Spinal cord (tissue), 10 donors: Measurements from ENCODE around the gene SMIM24. TPM values are rescaled to one million over a fixed set of nuclear protein-coding genes. Genes with fewer than 3 reads are reported as not detected.
"Not testable (repeated sequence)": the region's sequence is repeated elsewhere in the genome, so short reads cannot be mapped to it uniquely, and the experiment has no call there.

Experiments used
- DNase-seq, 6 donors: peaks; one replicate each; pipeline versions ENCODE4 v3.0.0 to v3.0.0-alpha.2; 2013 to 2015; ENCODE audit warnings: low spot score in 6 of 6, low read depth in 4 of 6
- H3K27ac ChIP-seq: one replicate; pipeline ENCODE4 v1.5.1; 2013; ENCODE audit warnings: low read depth, low read length, control low read depth
- H3K27me3 ChIP-seq: one replicate; pipeline ENCODE4 v1.6.1; 2013; ENCODE audit warnings: low read length; ENCODE audit not compliant: control insufficient read depth, insufficient read depth
- H3K36me3 ChIP-seq: one replicate; pipeline ENCODE4 v1.6.1; 2013; ENCODE audit warnings: low read length; ENCODE audit not compliant: control insufficient read depth, insufficient read depth
- H3K4me1 ChIP-seq: one replicate; pipeline ENCODE4 v1.6.1; 2013; ENCODE audit warnings: low read length; ENCODE audit not compliant: control insufficient read depth, insufficient read depth
- H3K4me3 ChIP-seq: one replicate; pipeline ENCODE4 v1.5.1; 2013; ENCODE audit warnings: low read depth, low read length, control low read depth
- H3K9me3 ChIP-seq: one replicate; pipeline ENCODE4 v1.6.1; 2013; ENCODE audit warnings: low read length; ENCODE audit not compliant: control insufficient read depth, insufficient read depth
- WGBS: methylation state at CpG from one replicate; pipeline ENCODE4 v1.1.5; 2013; ENCODE audit warnings: missing lambda C conversion rate; ENCODE audit not compliant: insufficient coverage; 5-methylcytosine and 5-hydroxymethylcytosine counted together
- polyA plus RNA-seq, 2 donors: library from polyadenylated mRNA; unstranded; fragments of 120-200 nt; gene quantifications; one replicate each; pipeline ENCODE4 v1.2.1, GENCODE V29; 2013; ENCODE audit not compliant: insufficient read length in 2 of 2
- small RNA-seq: library from RNA; depleted of rRNA; stranded (forward); fragments of <200 nt; gene quantifications from one replicate; pipeline ENCODE3, GENCODE V24; 2014; ENCODE audit warnings: low replicate concordance
- total RNA-seq, 2 donors: library from RNA; depleted of rRNA in 1 of 2; stranded (reverse); fragments of 120-200 nt in 1 of 2; fragments of >200 nt in 1 of 2; gene quantifications; one replicate each; pipeline versions ENCODE4 v1.2.3 to v1.2.4, GENCODE V29; 2013 to 2014
- donor health status: healthy.

The SMIM24 gene
- total and polyA plus RNA-seq, 4 donors = 0.94 to 3.6 (median 2.8) TPM; not detected in 1

DNA sequence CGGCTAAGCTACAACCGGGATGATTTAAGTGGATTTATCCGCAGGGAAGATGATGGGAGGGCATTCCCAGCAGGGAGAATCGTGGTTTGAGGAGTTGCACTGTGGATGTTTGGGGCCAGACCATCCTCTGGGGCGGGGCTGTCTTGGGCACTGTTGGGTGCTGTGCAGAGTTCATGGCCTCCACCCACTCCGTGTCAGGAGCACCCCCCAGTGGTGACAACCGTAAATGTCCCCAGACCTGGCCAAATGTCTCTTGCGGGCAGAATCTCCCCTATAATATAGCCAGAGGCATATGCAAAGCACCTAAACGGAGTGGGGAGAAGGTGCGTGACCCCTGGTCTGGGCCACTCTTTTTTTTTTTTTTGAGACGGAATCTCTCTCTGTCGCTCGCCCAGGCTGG lies 40.2 kb downstream of the SMIM24 start:
- Histone ChIP-seq H3K36me3 (peaks cover 54% of the 10 kb centered on the region), H3K27me3 (no peaks in the 10 kb centered on the region), H3K9me3 (no peaks in the 10 kb centered on the region), H3K4me3 (no peak overlapping the region), H3K4me1 (peaks cover 37% of the 10 kb centered on the region), H3K27ac (no peak overlapping the region)
- no peak for DNase-seq
- 47% methylated on average over 11 of the region's 13 CpGs for WGBS

DNA sequence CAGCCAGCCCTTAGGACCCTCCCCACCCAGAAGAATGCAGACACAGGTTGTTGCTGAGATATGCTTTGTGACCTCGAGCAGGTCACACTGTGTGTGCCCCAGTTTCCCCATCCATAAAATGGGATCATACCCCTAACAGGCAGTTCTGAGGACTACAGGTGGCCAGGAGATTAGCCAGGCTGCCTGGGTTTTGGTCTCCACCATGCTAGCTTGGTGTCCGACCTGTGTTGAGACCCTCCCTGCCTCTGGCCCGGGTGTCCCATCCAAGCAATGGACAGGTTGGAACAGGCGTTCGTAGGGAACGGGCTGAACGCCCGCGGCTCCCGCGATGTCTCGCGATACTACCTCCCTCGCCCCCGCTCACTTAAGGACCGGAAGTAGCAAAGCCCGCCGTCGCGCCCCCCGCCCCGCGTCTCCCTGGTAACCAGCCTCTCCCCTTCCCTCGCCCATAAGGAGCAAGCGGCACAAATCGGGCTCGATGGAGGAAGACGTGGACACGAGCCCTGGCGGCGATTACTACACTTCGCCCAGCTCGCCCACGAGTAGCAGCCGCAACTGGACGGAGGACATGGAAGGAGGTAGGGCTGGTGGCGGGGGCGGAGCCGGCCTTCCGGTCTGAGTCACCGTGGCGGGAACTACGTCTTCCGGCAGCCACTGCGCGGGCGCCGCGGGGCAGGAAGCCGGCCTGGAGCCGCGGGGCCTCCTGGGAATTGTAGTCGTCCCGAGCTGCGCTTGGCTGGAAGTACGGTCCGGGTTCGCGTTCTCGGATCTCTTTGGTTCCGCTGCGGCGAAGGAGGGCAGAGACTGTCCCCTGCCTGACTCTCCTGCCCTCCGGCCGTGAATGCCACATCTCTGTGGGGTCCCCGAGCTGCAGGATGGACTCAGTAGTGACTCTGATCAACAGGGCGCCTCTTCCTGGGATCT lies 45.4 kb downstream of the SMIM24 start:
- H3K4me3 ChIP-seq = peak overlapping the region; percentile 76
- H3K27ac ChIP-seq = peak overlapping the region; percentile 97
- under 1% methylated on average over 67 of the region's 67 CpGs for WGBS
- peak; percentile 84 to 99 (median 90) for DNase-seq
- H3K4me1 ChIP-seq = peaks cover 27% of the 10 kb centered on the region
- no peaks in the 10 kb centered on the region for H3K9me3 ChIP-seq
- peaks cover 54% of the 10 kb centered on the region for H3K36me3 ChIP-seq
- H3K27me3 ChIP-seq = no peaks in the 10 kb centered on the region

DNA sequence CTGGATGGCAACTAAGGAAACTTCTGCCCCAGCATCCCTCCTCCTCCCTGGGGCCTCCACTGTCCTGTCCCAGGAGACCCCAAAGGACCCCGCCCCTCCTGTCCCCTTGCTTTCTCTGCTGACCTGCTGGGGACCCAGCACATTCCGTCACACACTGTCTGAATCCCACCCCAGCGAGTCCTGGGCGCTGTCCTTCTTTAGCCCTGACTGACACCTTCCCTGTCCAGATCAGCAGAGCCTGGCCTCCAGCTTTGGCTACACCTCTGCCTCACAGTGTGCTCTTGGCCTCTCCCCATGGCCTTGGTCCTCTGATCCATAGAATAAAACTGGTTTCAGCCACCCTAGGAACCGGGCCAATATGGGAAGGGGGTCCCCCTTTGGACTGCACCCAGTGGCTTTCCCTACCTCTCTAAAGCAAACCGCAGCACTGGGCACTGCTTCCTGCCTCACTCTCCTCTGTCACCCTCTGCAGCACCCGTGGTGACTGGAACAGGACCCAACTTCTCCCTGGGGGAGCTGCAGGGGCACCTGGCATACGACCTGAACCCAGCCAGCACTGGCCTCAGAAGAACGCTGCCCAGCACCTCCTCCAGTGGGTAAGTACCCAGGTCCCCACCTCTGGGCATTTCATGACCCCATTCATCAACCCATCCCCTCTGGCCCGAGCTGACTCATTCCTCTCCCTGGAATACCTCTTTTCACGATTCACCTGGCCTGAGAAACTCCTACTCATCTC lies 46.4 kb downstream of the SMIM24 start:
- peaks cover 34% of the 10 kb centered on the region for H3K4me1 ChIP-seq
- H3K36me3 ChIP-seq = peaks cover 52% of the 10 kb centered on the region
- H3K9me3 ChIP-seq = no peaks in the 10 kb centered on the region
- DNase-seq = no peak
- H3K27me3 ChIP-seq = no peaks in the 10 kb centered on the region
- whole genome bisulfite sequencing = 86% methylated on average over 11 of the region's 11 CpGs
- H3K27ac ChIP-seq = peak overlapping the region; percentile 97
- peak overlapping the region; percentile 76 for H3K4me3 ChIP-seq

DNA sequence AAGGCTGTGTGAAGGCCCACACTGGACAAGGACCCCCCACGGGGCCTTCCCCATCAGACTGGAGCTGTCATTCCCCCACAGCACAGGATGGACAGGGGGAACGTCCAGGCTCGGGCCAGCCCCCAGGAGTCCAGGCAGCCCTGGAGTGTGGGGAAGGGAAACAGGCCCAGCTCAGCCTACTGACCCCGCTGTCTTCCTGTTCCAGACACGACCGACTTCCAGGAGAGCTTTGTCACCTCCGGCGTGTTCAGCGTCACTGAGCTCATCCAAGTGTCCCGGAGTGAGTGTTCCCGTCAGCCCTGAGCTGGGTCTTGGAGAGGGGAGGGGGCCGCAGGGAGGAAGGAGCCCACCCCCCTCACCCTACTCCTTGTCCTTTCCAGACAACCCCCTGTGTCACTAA lies 47.0 kb downstream of the SMIM24 start:
- 50% methylated on average over 4 of the region's 12 CpGs for WGBS
- H3K27ac ChIP-seq = no peak overlapping the region
- no peak for DNase-seq
- H3K9me3 ChIP-seq = no peaks in the 10 kb centered on the region
- no peak overlapping the region for H3K4me3 ChIP-seq
- peaks cover 39% of the 10 kb centered on the region for H3K4me1 ChIP-seq
- H3K27me3 ChIP-seq = no peaks in the 10 kb centered on the region
- peaks cover 50% of the 10 kb centered on the region for H3K36me3 ChIP-seq

DNA sequence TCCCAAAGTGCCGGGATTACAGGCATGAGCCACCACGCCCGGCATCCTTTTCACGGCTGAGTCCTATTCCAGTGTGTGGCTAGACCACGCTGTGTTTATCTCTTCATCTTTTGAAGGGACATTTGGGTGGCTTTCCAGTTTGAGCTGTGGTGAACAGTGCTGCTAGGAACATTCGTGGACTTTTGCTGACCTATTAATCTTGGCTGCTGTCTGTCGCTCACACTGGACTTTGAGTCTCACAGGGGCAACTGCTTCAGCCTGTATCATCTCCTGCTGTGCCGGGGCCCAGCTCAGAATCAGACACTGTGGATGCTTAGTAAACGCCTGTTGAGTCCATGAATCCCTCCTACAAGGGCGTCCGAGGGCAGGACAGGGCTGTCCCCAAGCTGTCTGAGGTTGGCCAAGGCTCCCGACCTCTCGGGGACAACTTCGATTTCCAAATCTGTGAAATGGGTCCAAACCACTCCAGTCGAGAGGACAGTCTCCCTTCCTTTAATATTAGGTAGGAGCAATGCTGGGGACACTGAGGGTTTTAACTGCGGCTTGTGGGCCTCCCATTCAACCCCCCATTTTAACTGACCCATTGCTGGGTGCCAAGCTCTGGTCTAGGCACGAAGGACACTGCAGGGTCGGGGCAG lies 48.4 kb downstream of the SMIM24 start:
- Histone ChIP-seq H3K27ac (no peak overlapping the region), H3K4me1 (peaks cover 44% of the 10 kb centered on the region), H3K9me3 (no peaks in the 10 kb centered on the region), H3K36me3 (peaks cover 46% of the 10 kb centered on the region), H3K4me3 (no peak overlapping the region), H3K27me3 (no peaks in the 10 kb centered on the region)
- WGBS = 88% methylated on average over 13 of the region's 18 CpGs
- DNase-seq = no peak

DNA sequence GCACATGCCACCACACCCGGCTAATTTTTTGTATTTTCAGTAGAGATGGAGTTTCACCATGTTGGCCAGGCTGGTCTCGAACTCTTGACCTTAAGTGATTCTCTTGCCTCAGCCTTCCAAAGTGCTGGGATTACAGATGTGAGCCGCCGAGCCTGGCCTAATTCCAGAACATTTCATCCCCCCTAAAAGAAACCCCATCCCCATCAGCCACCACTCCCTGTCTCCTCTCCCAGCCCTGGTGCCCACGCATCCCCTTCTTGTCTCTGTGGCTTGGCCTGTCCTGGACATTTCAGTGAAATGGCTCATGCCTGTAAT lies 50.0 kb downstream of the SMIM24 start:
- Histone ChIP-seq H3K36me3 (peaks cover 56% of the 10 kb centered on the region), H3K4me1 (peaks cover 36% of the 10 kb centered on the region)
- 76% methylated on average over 5 of the region's 5 CpGs for WGBS
- not testable (repeated sequence) for DNase-seq, H3K27me3 ChIP-seq, H3K4me3 ChIP-seq, H3K9me3 ChIP-seq, H3K27ac ChIP-seq

DNA sequence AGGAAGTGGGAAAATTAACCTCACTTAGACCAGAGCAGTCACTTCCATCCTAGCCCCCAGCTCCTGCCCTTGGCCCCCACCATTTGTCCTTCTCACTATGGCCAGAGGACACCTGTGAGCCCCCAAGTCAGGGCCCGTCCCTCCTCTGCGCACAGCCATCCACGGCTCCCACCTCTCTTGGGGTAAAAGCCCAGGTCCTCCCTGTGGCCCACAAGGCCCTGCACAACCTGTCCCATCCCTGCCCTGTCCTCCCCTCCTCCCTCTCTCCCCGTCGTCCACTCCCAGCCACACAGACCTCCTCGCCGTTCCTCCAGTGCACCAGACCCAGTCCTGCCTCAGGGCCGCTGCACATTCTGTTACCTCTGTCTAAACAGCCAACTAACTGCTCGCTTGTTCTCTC lies 53.9 kb downstream of the SMIM24 start:
- Histone ChIP-seq H3K27ac (no peak overlapping the region), H3K36me3 (peaks cover 37% of the 10 kb centered on the region), H3K4me3 (no peak overlapping the region), H3K9me3 (no peaks in the 10 kb centered on the region), H3K4me1 (peaks cover 18% of the 10 kb centered on the region), H3K27me3 (no peaks in the 10 kb centered on the region)
- DNase-seq = no peak
- 89% methylated on average over 9 of the region's 9 CpGs for WGBS

Small RNAs within 50 kb of the gene (small RNA-seq; reads per million reads assigned to genes)
- gene RF00212 = not detected

Other genes with a start within 250 kb of the SMIM24 start
- 10 to 100 TPM; 17.2 to 26.1 TPM for gene NFIC, start 113.9 kb downstream of the SMIM24 start, total RNA-seq
- 10 to 100 TPM; 54.7 to 56.2 TPM for gene NFIC, start 113.9 kb downstream of the SMIM24 start, polyA plus RNA-seq
- not detected for gene SMIM44, start 2.9 kb upstream of the SMIM24 start, total RNA-seq
- not detected for gene SMIM44, start 2.9 kb upstream of the SMIM24 start, polyA plus RNA-seq
- gene DOHH, start 20.1 kb upstream of the SMIM24 start, total RNA-seq = 1 to 10 TPM; 7.1 to 9.0 TPM
- 10 to 100 TPM; 20.3 to 23.0 TPM for gene DOHH, start 20.1 kb upstream of the SMIM24 start, polyA plus RNA-seq
- 10 to 100 TPM; 35.4 to 38.9 TPM for gene FZR1, start 25.8 kb upstream of the SMIM24 start, total RNA-seq
- 100 to 1,000 TPM in 1 of 2 donors, 10 to 100 TPM in 1; 89.4 to 111 TPM for gene FZR1, start 25.8 kb upstream of the SMIM24 start, polyA plus RNA-seq
- gene TEKTIP1, start 58.6 kb upstream of the SMIM24 start, total RNA-seq = 1 to 10 TPM in 1 of 2 donors, not detected in 1; 2.1 TPM
- gene TEKTIP1, start 58.6 kb upstream of the SMIM24 start, polyA plus RNA-seq = 10 to 100 TPM in 1 of 2 donors, 1 to 10 TPM in 1; 9.6 to 13.0 TPM
- gene MFSD12, start 77.1 kb upstream of the SMIM24 start, total RNA-seq = 10 to 100 TPM; 42.5 to 44.6 TPM
- gene MFSD12, start 77.1 kb upstream of the SMIM24 start, polyA plus RNA-seq = 100 to 1,000 TPM in 1 of 2 donors, 10 to 100 TPM in 1; 86.5 to 107 TPM
- gene HMG20B, start 92.4 kb upstream of the SMIM24 start, total RNA-seq = 10 to 100 TPM; 25.7 to 87.6 TPM
- 10 to 100 TPM; 63.7 to 72.5 TPM for gene HMG20B, start 92.4 kb upstream of the SMIM24 start, polyA plus RNA-seq
- gene GIPC3, start 105.0 kb upstream of the SMIM24 start, total RNA-seq = under 1 TPM; 0.20 to 0.55 TPM
- 1 to 10 TPM; 1.5 to 1.9 TPM for gene GIPC3, start 105.0 kb upstream of the SMIM24 start, polyA plus RNA-seq
- gene TBXA2R, start 126.3 kb upstream of the SMIM24 start, total RNA-seq = under 1 TPM; 0.79 to 0.94 TPM
- gene TBXA2R, start 126.3 kb upstream of the SMIM24 start, polyA plus RNA-seq = 1 to 10 TPM; 3.5 to 3.9 TPM
- 10 to 100 TPM; 11.0 to 28.4 TPM for gene CACTIN, start 146.3 kb upstream of the SMIM24 start, total RNA-seq
- 10 to 100 TPM; 27.5 to 32.6 TPM for gene CACTIN, start 146.3 kb upstream of the SMIM24 start, polyA plus RNA-seq
- 10 to 100 TPM; 25.4 to 34.5 TPM for gene PIP5K1C, start 219.9 kb upstream of the SMIM24 start, total RNA-seq
- 10 to 100 TPM; 77.5 to 91.1 TPM for gene PIP5K1C, start 219.9 kb upstream of the SMIM24 start, polyA plus RNA-seq
- gene TJP3, start 227.9 kb upstream of the SMIM24 start, total RNA-seq = 1 to 10 TPM in 1 of 2 donors, under 1 TPM in 1; 0.30 to 5.0 TPM
- 1 to 10 TPM in 1 of 2 donors, under 1 TPM in 1; 1.00 to 2.5 TPM for gene TJP3, start 227.9 kb upstream of the SMIM24 start, polyA plus RNA-seq